Mesodermal cell (in vitro differentiated cells): ENCODE measurements around the gene USP35.

Source experiments
- H3K27ac ChIP-seq: 2 replicates; pipeline ENCODE4 v1.7.0; 2013; ENCODE audit warnings: mild to moderate bottlenecking, low read depth, low read length, moderate library complexity; ENCODE audit not compliant: severe bottlenecking
- H3K36me3 ChIP-seq: 2 replicates; pipeline ENCODE4 v1.7.1; 2013; ENCODE audit warnings: mild to moderate bottlenecking, low read length, moderate library complexity; ENCODE audit not compliant: control insufficient read depth, insufficient read depth
- H3K4me1 ChIP-seq: one replicate; pipeline ENCODE4 v1.7.1; 2013; ENCODE audit warnings: mild to moderate bottlenecking, low read length; ENCODE audit not compliant: insufficient read depth, control insufficient read depth, poor library complexity, severe bottlenecking
- H3K4me3 ChIP-seq: 2 replicates; pipeline ENCODE4 v1.7.0; 2013; ENCODE audit warnings: low read length, control low read depth, mild to moderate bottlenecking; ENCODE audit not compliant: insufficient read depth, poor library complexity, severe bottlenecking; ENCODE audit errors: extremely low read depth
- H3K9me3 ChIP-seq: 2 replicates; pipeline ENCODE4 v1.7.1; 2013; ENCODE audit warnings: mild to moderate bottlenecking, low read length, moderate library complexity; ENCODE audit not compliant: control insufficient read depth
- WGBS, 2 experiments: methylation state at CpG; one replicate each; pipeline ENCODE4 v1.1.5; 2013; ENCODE audit warnings: missing lambda C conversion rate in 2 of 2; ENCODE audit not compliant: insufficient coverage in 2 of 2; 5-methylcytosine and 5-hydroxymethylcytosine counted together

USP35 gene

GRCh38 chr11:78208257-78209165 lies 19.8 kb downstream of the USP35 start:
- Histone ChIP-seq H3K27ac (no peak overlapping the region), H3K4me3 (no peak overlapping the region), H3K36me3 (peaks cover 74% of the 10 kb centered on the region), H3K9me3 (no peaks in the 10 kb centered on the region), H3K4me1 (peaks cover 11% of the 10 kb centered on the region)
- 94 to 95% methylated on average over 12 to 16 of the region's 16 CpGs for WGBS, 2 experiments

GRCh38 chr11:78209478-78209877 lies 20.8 kb downstream of the USP35 start:
- peaks cover 11% of the 10 kb centered on the region for H3K4me1 ChIP-seq
- no peak overlapping the region for H3K27ac ChIP-seq
- H3K36me3 ChIP-seq = peaks cover 79% of the 10 kb centered on the region
- no peaks in the 10 kb centered on the region for H3K9me3 ChIP-seq
- no peak overlapping the region for H3K4me3 ChIP-seq
- WGBS, 2 experiments = 95 to 98% methylated on average over 11 to 17 of the region's 18 CpGs

- Histone ChIP-seq H3K4me3 (no peak overlapping the region), H3K9me3 (no peaks in the 10 kb centered on the region), H3K4me1 (peaks cover 11% of the 10 kb centered on the region), H3K27ac (no peak overlapping the region), H3K36me3 (peaks cover 79% of the 10 kb centered on the region)
- WGBS, 2 experiments = 92 to 93% methylated on average over 27 to 30 of the region's 31 CpGs
Observed at GRCh38 chr11:78210000-78210608, 21.4 kb downstream of the USP35 start.

GRCh38 chr11:78211565-78211964 lies 22.8 kb downstream of the USP35 start:
- Histone ChIP-seq H3K4me1 (peaks cover 11% of the 10 kb centered on the region), H3K9me3 (no peaks in the 10 kb centered on the region), H3K27ac (no peak overlapping the region), H3K36me3 (peaks cover 81% of the 10 kb centered on the region), H3K4me3 (no peak overlapping the region)
- 95% methylated on average over 5 of the region's 5 CpGs; no CpG with 5 or more reads in 1 of the 2 experiments for WGBS, 2 experiments

GRCh38 chr11:78212586-78213371 lies 24.1 kb downstream of the USP35 start:
- peaks cover 11% of the 10 kb centered on the region for H3K4me1 ChIP-seq
- H3K4me3 ChIP-seq = no peak overlapping the region
- no peak overlapping the region for H3K27ac ChIP-seq
- WGBS, 2 experiments = 96 to 98% methylated on average over 10 of the region's 11 CpGs
- H3K9me3 ChIP-seq = no peaks in the 10 kb centered on the region
- peaks cover 88% of the 10 kb centered on the region for H3K36me3 ChIP-seq

GRCh38 chr11:78213526-78214330 lies 25.0 kb downstream of the USP35 start:
- Histone ChIP-seq H3K9me3 (no peaks in the 10 kb centered on the region), H3K36me3 (peaks cover 96% of the 10 kb centered on the region), H3K4me1 (peaks cover 5% of the 10 kb centered on the region), H3K27ac (no peak overlapping the region), H3K4me3 (no peak overlapping the region)
- 96 to 100% methylated on average over 3 to 4 of the region's 8 CpGs for WGBS, 2 experiments

GRCh38 chr11:78214331-78215194 lies 25.8 kb downstream of the USP35 start:
- Histone ChIP-seq H3K9me3 (no peaks in the 10 kb centered on the region), H3K4me1 (peaks cover 5% of the 10 kb centered on the region), H3K4me3 (no peak overlapping the region), H3K36me3 (peaks cover 96% of the 10 kb centered on the region), H3K27ac (no peak overlapping the region)
- WGBS, 2 experiments = 94 to 96% methylated on average over 3 to 4 of the region's 12 CpGs

- no peak overlapping the region for H3K27ac ChIP-seq
- H3K4me3 ChIP-seq = no peak overlapping the region
- 89 to 100% methylated on average over 1 of the region's 3 CpGs for whole genome bisulfite sequencing, 2 experiments
- H3K36me3 ChIP-seq = peaks cover 96% of the 10 kb centered on the region
- peaks cover 5% of the 10 kb centered on the region for H3K4me1 ChIP-seq
- H3K9me3 ChIP-seq = no peaks in the 10 kb centered on the region
Observed at GRCh38 chr11:78216021-78216420, 27.3 kb downstream of the USP35 start.

GRCh38 chr11:78216571-78217287 lies 28.0 kb downstream of the USP35 start:
- 95% methylated on average over 2 to 4 of the region's 5 CpGs for WGBS, 2 experiments
- Histone ChIP-seq H3K4me1 (peaks cover 5% of the 10 kb centered on the region), H3K36me3 (peaks cover 97% of the 10 kb centered on the region), H3K9me3 (no peaks in the 10 kb centered on the region), H3K4me3 (no peak overlapping the region), H3K27ac (no peak overlapping the region)
